Ovary (tissue), 3 donors: ENCODE data around the gene FUBP3.

Experiments
- POLR2A ChIP-seq: fragments of 450-650 bp; IDR thresholded peaks from one replicate; pipeline ENCODE4 v1.6.1; 2017; ENCODE audit warnings: antibody characterized with exemption, mild to moderate bottlenecking, moderate library complexity
- TF ChIP-seq, protein P1 (sequence below), 3 donors: fragments of 450-650 bp in 2 of 3; fragments of 200-600 bp in 1 of 3; IDR thresholded peaks; one replicate each; pipeline versions ENCODE4 v1.5.1 to v1.8.0; 2016 to 2022; ENCODE audit warnings: antibody characterized with exemption in 3 of 3, mild to moderate bottlenecking in 1 of 3
- donor health status: DM: no; HTN: no; CAD: no.

DNA sequence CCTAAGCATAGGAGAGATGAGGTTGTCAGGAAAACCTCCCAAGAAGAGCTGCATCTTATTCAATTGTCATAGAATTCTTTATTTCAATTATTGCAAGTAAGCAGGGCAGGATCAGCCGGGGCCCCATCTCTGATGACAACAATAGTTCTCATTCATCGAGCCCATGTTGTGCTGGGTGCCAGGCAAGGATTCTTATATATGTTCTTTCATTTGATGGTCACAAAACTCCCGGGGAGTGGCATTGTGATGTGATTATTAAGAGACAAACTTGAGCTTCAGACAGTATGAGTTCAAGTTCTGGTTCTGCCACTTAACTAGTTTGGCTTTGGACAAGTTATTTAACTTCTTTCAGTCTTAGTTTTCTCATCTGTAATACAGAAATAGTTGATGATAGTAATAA lies 8.5 kb downstream of the FUBP3 start:
- TF ChIP-seq, protein P1, sequence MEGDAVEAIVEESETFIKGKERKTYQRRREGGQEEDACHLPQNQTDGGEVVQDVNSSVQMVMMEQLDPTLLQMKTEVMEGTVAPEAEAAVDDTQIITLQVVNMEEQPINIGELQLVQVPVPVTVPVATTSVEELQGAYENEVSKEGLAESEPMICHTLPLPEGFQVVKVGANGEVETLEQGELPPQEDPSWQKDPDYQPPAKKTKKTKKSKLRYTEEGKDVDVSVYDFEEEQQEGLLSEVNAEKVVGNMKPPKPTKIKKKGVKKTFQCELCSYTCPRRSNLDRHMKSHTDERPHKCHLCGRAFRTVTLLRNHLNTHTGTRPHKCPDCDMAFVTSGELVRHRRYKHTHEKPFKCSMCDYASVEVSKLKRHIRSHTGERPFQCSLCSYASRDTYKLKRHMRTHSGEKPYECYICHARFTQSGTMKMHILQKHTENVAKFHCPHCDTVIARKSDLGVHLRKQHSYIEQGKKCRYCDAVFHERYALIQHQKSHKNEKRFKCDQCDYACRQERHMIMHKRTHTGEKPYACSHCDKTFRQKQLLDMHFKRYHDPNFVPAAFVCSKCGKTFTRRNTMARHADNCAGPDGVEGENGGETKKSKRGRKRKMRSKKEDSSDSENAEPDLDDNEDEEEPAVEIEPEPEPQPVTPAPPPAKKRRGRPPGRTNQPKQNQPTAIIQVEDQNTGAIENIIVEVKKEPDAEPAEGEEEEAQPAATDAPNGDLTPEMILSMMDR (IDR thresholded peaks at IDR 0.05): no peak
- no peak for TF ChIP-seq POLR2A
